ENCODE measurements around the gene MPHOSPH10.
"Not testable (repeated sequence)": the region's sequence is repeated elsewhere in the genome, so short reads cannot be mapped to it uniquely, and the experiment has no call there.

GRCh38 chr2:71083297-71083696 lies 47.1 kb upstream of the MPHOSPH10 start:
- TF ChIP-seq, protein P1, sequence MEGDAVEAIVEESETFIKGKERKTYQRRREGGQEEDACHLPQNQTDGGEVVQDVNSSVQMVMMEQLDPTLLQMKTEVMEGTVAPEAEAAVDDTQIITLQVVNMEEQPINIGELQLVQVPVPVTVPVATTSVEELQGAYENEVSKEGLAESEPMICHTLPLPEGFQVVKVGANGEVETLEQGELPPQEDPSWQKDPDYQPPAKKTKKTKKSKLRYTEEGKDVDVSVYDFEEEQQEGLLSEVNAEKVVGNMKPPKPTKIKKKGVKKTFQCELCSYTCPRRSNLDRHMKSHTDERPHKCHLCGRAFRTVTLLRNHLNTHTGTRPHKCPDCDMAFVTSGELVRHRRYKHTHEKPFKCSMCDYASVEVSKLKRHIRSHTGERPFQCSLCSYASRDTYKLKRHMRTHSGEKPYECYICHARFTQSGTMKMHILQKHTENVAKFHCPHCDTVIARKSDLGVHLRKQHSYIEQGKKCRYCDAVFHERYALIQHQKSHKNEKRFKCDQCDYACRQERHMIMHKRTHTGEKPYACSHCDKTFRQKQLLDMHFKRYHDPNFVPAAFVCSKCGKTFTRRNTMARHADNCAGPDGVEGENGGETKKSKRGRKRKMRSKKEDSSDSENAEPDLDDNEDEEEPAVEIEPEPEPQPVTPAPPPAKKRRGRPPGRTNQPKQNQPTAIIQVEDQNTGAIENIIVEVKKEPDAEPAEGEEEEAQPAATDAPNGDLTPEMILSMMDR (IDR thresholded peaks at IDR 0.05), result not testable (repeated sequence)
- not testable (repeated sequence) for TF ChIP-seq POLR2A (IDR thresholded peaks at IDR 0.05)
